GM12873 (cell line): ENCODE results near the gene GNRH2.

Experiments
- TF ChIP-seq, protein P1 (sequence below): IDR thresholded peaks from 2 replicates; pipeline ENCODE4 v1.5.1; 2012; ENCODE audit warnings: low read depth, mild to moderate bottlenecking, moderate library complexity, low read length, control low read depth; ENCODE audit not compliant: insufficient read depth; ENCODE audit errors: missing control alignments

The GNRH2 gene

DNA sequence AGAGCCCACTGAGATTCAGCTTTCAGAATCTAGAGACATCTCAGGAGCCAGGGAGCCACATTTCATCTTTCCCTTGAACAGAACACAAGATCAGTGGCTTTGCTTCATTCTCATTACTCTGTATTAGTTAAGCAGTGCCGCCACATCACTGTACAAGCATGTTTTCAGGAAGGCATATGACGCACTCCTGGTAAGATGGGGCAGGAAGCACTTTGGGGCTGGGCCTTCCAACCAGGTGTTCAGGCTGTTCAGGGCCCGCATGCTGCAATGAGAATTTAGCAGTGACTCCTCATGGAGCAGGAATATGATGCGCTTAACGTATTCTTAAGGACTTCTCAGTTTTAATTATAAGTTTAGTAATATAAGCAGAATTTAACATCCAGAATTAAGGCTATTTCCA is 29.7 kb upstream of the GNRH2 start:
- TF ChIP-seq, protein P1, sequence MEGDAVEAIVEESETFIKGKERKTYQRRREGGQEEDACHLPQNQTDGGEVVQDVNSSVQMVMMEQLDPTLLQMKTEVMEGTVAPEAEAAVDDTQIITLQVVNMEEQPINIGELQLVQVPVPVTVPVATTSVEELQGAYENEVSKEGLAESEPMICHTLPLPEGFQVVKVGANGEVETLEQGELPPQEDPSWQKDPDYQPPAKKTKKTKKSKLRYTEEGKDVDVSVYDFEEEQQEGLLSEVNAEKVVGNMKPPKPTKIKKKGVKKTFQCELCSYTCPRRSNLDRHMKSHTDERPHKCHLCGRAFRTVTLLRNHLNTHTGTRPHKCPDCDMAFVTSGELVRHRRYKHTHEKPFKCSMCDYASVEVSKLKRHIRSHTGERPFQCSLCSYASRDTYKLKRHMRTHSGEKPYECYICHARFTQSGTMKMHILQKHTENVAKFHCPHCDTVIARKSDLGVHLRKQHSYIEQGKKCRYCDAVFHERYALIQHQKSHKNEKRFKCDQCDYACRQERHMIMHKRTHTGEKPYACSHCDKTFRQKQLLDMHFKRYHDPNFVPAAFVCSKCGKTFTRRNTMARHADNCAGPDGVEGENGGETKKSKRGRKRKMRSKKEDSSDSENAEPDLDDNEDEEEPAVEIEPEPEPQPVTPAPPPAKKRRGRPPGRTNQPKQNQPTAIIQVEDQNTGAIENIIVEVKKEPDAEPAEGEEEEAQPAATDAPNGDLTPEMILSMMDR, result no peak

DNA sequence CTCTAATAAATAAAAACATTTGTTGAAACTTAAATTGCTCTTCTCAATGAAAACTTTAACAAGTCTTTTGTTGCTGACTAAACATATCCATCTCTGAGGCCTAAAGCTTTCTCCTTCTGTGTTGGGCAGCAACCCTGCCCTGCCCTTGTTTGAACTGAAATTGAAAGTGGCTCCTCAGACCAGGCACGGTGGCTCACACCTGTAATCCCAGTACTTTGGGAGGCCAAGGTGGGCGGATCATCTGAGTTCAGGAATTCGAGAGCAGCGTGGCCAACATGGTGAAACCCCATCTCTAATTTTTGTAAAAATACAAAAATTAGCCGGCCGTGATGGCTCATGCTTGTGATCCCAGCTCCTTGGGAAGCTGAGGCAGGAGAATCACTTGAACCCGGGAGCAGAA is 29.2 kb upstream of the GNRH2 start:
- TF ChIP-seq, protein P1, result no peak

DNA sequence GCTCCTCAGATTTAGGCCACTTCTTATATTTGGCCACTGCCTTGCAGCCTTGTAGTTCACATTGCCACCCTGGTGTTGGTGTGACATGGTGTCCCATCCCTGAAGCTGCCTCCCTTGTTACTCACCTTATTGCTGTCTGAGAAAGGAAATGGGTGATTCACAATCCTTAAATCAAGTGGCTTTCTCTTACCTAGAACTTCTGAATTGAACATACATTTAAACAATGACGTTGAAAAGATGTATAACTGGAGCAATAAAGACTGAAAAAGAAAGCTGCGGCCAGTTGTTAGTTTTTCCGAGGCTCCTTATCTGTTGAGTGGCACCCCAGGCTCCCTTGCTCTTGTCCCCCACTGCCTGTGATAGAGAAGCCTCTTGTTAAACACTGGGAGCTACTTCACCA is 28.8 kb upstream of the GNRH2 start:
- TF ChIP-seq, protein P1, result no peak

DNA sequence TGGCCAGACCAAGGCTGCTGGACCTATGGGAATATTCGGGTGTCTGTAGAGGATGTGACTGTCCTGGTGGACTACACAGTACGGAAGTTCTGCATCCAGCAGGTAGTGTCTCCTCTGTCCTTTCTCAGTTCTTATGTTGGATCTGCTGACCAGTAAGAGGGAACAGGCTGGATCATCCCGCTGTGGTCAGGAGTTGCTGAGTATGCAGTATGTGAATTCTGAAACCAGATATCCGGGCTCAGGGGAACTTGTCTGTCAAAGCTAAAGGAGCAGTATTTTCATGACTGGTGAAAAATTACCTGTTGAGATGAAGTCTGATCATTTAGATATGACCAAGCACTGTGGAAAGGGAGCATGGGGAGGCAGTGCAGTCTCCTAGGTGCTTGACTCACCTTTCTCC is 22.1 kb upstream of the GNRH2 start:
- TF ChIP-seq, protein P1, result no peak

DNA sequence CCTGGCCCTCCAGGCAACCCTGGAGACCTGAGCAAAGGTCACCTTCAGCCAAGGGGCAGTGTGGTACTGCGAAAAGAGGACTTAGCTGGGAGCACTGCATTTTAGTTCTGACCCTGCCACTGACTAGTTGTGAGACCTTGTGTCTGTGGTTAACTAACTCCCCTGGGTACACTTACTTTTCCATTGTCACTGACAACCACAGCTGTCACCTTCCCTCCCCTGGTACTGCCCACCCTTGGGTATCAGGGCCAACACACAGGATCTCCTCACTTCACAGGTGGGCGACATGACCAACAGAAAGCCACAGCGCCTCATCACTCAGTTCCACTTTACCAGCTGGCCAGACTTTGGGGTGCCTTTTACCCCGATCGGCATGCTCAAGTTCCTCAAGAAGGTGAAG is 21.6 kb upstream of the GNRH2 start:
- TF ChIP-seq, protein P1, result no peak

DNA sequence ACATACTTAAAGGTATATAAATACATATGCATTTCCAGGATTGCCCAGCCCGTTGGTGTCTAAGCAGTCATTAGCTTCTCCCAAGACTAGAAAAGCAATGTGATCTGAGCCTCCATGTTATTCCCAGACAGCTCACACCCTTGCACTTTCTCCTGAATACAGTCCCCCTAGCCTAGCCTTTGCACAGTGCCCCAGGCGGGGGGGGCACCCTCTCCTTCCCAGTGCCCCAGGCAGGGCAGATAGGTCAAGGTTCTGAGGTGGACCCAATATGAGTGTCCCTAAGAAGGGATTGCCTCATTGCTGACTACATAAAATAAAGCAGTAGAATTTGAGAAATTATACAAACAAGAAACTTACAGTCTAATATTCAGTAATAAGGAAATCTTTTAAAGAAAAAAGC is 15.4 kb upstream of the GNRH2 start:
- TF ChIP-seq, protein P1, result no peak

DNA sequence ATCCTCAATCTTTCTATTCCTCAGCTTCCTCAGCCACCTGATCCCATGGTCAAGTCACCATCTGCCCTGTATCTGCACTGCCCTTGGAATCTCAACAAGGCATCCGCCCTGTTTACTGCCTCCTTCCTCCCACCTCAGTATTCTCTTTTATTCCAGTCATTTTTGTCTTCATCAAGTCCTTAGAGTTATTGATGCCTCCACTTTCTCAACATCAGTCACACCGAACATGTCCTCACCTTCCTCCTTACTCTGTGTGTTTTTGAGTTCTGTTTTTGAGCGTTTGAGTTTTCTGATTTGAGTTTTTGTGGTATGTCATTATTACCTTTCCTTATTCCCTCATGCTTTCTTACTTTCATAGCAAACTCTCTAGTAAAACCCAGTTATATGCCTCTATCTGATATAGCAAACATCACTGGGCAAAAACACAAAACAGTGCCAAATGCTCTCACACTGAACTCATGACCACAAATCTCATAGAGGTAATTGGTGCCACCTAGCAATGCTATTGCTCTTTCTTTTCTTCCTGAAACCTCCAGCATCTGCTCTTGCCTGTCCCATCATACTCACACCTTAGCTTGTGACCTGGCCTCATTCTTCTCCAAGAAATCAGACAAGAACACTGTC is 11.8 kb upstream of the GNRH2 start:
- TF ChIP-seq, protein P1, result no peak
